Body of pancreas (tissue), 4 donors: Measurements from ENCODE around the gene OSBPL9. TPM values are rescaled to one million over a fixed set of nuclear protein-coding genes. Genes with fewer than 3 reads are reported as not detected.

ENCODE experiments used
- ATAC-seq: fragments of 150-250 bp; one replicate; pipeline ENCODE4 v1.9.1; 2016
- DNase-seq, 4 donors: peaks; one replicate each; pipeline ENCODE4 v3.0.0-alpha.2; 2019
- H3K27ac ChIP-seq, 4 donors: fragments of 200-600 bp; sonication (generic); 1 replicate in 3 of 4; 2 replicates in 1 of 4; pipeline versions ENCODE4 v1.5.1 to v1.6.1; 2016 to 2019; ENCODE audit warnings: mild to moderate bottlenecking in 1 of 4, mixed read lengths in 1 of 4, moderate library complexity in 1 of 4
- H3K27me3 ChIP-seq, 2 donors: fragments of 200-600 bp; sonication (generic); one replicate each; pipeline ENCODE4 v1.6.0; 2016; ENCODE audit warnings: mild to moderate bottlenecking in 1 of 2
- H3K36me3 ChIP-seq, 2 donors: fragments of 200-600 bp; sonication (generic); replicated peaks in 1 of 2; 2 replicates each; pipeline ENCODE4 v1.5.1; 2016; ENCODE audit warnings: low read depth in 2 of 2; ENCODE audit not compliant: insufficient read depth in 1 of 2
- H3K4me1 ChIP-seq: fragments of 200-600 bp; sonication (generic); one replicate; pipeline ENCODE4 v1.6.0; 2016
- H3K4me3 ChIP-seq, 2 donors: fragments of 200-600 bp; sonication (generic); 1 replicate in 1 of 2; 2 replicates in 1 of 2; pipeline ENCODE4 v1.5.1; 2016 to 2019
- H3K9me3 ChIP-seq, 3 donors: fragments of 200-600 bp; sonication (generic); 1 replicate in 2 of 3; 2 replicates in 1 of 3; pipeline ENCODE4 v1.5.1; 2016
- POLR2A ChIP-seq, 3 donors: fragments of 450-650 bp; IDR thresholded peaks; one replicate each; pipeline ENCODE4 v1.6.1; 2016; ENCODE audit warnings: antibody characterized with exemption in 3 of 3, mild to moderate bottlenecking in 2 of 3
- WGBS, 2 donors: methylation state at CpG; one replicate each; pipeline ENCODE4 v1.1.5; 2017; 5-methylcytosine and 5-hydroxymethylcytosine counted together
- intact Hi-C: fragments of 100-400 bp; cut with DNase I; formaldehyde crosslinking; loops from one replicate; pipeline ENCODE4 v1.15.1; 2023
- total RNA-seq, 2 donors: library from RNA; depleted of rRNA; stranded (reverse); fragments of >200 nt; gene quantifications; one replicate each; pipeline ENCODE4 v1.1.0, GENCODE V29; 2016
- TF ChIP-seq, protein P1 (sequence below), 7 experiments: fragments of 450-650 bp in 4 of 7; fragments of 200-600 bp in 3 of 7; sonication (generic) in 3 of 7; IDR thresholded peaks; one replicate each; pipeline ENCODE4 v1.5.1; 2016 to 2019; ENCODE audit warnings: antibody characterized with exemption in 7 of 7

OSBPL9 gene
- total RNA-seq, 2 donors from 2014 or later = 25.1 to 89.0 TPM

DNA sequence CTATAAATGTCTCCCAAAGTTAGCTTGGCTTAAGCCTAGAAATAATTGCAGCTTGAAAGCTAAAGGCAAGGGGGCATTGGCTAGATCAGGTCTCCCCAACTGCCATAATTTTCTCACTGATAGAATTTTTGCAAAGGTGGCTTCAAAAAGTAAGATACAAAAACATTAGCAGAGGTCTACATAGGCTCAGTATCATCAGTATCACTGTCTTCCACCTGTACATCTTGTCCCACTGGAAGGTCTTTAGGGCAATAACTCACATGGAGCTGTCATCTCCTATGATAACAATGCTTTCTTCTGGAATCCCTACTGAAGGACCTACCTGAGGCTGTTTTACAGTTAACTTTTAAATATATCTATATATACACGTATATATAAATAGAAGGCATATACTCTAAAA, 14.9 kb downstream of the OSBPL9 start:
- ATAC-seq (no peak), DNase-seq (no peak)
- H3K27ac ChIP-seq = no peak overlapping the region
- intact Hi-C loops = no loop called here
- H3K36me3 ChIP-seq = no peaks in the 10 kb centered on the region
- WGBS, 2 donors = 85 to 97% methylated on average over 1 of the region's 1 CpG
- TF ChIP-seq POLR2A (IDR thresholded peaks at IDR 0.05) = no peak
- TF ChIP-seq, protein P1, sequence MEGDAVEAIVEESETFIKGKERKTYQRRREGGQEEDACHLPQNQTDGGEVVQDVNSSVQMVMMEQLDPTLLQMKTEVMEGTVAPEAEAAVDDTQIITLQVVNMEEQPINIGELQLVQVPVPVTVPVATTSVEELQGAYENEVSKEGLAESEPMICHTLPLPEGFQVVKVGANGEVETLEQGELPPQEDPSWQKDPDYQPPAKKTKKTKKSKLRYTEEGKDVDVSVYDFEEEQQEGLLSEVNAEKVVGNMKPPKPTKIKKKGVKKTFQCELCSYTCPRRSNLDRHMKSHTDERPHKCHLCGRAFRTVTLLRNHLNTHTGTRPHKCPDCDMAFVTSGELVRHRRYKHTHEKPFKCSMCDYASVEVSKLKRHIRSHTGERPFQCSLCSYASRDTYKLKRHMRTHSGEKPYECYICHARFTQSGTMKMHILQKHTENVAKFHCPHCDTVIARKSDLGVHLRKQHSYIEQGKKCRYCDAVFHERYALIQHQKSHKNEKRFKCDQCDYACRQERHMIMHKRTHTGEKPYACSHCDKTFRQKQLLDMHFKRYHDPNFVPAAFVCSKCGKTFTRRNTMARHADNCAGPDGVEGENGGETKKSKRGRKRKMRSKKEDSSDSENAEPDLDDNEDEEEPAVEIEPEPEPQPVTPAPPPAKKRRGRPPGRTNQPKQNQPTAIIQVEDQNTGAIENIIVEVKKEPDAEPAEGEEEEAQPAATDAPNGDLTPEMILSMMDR (IDR thresholded peaks at IDR 0.05) = no peak
- H3K27me3 ChIP-seq = no peaks in the 10 kb centered on the region
- no peak overlapping the region for H3K4me3 ChIP-seq
- peaks cover 11% of the 10 kb centered on the region for H3K4me1 ChIP-seq
- no peaks in the 10 kb centered on the region for H3K9me3 ChIP-seq

DNA sequence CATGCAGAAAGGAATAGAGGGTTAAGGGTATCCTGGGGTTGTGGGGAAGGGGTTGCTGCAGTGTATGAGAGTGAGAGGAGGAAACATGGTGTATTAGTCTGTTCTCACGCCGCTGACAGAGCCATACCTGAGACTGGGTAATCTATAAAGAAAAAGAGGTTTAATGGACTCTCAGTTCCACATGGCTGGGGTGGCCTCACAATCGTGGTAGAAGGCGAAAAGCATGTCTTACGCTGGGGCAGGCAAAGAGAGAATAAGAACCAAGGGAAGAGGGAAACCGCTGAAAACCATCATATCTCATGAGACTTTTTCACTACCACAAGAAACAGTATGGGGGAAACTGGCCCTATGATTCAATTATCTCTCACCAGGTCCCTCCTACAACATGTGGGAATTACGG, 17.7 kb downstream of the OSBPL9 start:
- intact Hi-C loops = no loop called here
- peaks cover 11% of the 10 kb centered on the region for H3K4me1 ChIP-seq
- no peaks in the 10 kb centered on the region for H3K27me3 ChIP-seq
- ATAC-seq = no peak
- no peaks in the 10 kb centered on the region for H3K36me3 ChIP-seq
- H3K4me3 ChIP-seq = no peak overlapping the region
- no peaks in the 10 kb centered on the region for H3K9me3 ChIP-seq
- DNase-seq = no peak
- WGBS, 2 donors = 92 to 93% methylated on average over 7 of the region's 7 CpGs
- H3K27ac ChIP-seq = no peak overlapping the region
- TF ChIP-seq, protein P1 (IDR thresholded peaks at IDR 0.05) = no peak
- TF ChIP-seq POLR2A (IDR thresholded peaks at IDR 0.05) = no peak

DNA sequence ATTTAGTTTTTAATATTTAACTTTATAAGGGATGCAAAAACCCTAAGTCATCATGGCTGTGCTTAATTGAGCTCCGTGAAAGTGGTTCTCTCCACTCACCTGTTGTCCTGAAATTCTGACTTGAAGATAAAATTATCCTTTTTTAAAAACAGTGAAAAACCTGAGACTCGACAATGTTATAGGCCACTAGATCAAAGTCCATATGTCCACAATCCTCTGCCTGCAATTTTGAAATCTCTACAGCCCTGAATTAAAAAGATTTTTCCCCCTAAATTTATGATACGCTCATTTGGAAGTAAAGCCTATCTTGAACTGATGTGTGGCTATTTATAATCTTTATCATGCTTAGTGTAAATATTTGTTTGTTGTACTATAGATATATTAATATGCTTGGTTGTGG, 18.7 kb downstream of the OSBPL9 start:
- WGBS, 2 donors = 28 to 44% methylated on average over 3 of the region's 3 CpGs
- no peaks in the 10 kb centered on the region for H3K9me3 ChIP-seq
- intact Hi-C loops = no loop called here

DNA sequence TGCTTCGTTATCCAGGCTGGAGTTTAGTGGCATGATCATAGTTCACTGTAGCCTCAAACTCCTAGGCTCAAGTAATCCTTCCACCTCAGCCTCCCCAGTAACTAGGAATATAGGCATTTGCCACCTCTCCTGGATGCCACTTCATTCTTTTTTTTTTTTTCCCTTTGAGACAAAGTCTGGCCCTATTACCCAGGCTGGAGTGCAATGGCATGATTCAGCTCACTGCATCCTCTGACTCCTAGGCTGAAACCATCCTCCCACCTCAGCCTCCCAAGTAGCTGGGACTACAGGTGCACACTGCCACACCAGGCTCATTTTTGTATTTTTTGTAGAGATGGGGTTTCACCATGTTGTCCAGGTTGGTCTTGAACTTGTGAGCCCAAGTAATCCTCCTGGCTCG, 19.3 kb downstream of the OSBPL9 start:
- Histone ChIP-seq H3K9me3 (no peaks in the 10 kb centered on the region), H3K27ac (no peak overlapping the region), H3K27me3 (no peaks in the 10 kb centered on the region), H3K4me3 (no peak overlapping the region), H3K4me1 (peaks cover 16% of the 10 kb centered on the region), H3K36me3 (no peaks in the 10 kb centered on the region)
- 96 to 100% methylated on average over 2 of the region's 2 CpGs for WGBS, 2 donors
- TF ChIP-seq, protein P1 (IDR thresholded peaks at IDR 0.05) = no peak
- no peak for TF ChIP-seq POLR2A (IDR thresholded peaks at IDR 0.05)
- no peak for ATAC-seq
- intact Hi-C loops = no loop called here
- no peak for DNase-seq

More for the DNA sequence above, 18.7 kb downstream of the OSBPL9 start:
- DNase-seq (no peak), ATAC-seq (no peak)
- Histone ChIP-seq H3K4me1 (peaks cover 11% of the 10 kb centered on the region), H3K36me3 (no peaks in the 10 kb centered on the region), H3K27ac (no peak overlapping the region), H3K4me3 (no peak overlapping the region), H3K27me3 (no peaks in the 10 kb centered on the region)
- TF ChIP-seq, protein P1 (IDR thresholded peaks at IDR 0.05) = no peak
- no peak for TF ChIP-seq POLR2A (IDR thresholded peaks at IDR 0.05)

DNA sequence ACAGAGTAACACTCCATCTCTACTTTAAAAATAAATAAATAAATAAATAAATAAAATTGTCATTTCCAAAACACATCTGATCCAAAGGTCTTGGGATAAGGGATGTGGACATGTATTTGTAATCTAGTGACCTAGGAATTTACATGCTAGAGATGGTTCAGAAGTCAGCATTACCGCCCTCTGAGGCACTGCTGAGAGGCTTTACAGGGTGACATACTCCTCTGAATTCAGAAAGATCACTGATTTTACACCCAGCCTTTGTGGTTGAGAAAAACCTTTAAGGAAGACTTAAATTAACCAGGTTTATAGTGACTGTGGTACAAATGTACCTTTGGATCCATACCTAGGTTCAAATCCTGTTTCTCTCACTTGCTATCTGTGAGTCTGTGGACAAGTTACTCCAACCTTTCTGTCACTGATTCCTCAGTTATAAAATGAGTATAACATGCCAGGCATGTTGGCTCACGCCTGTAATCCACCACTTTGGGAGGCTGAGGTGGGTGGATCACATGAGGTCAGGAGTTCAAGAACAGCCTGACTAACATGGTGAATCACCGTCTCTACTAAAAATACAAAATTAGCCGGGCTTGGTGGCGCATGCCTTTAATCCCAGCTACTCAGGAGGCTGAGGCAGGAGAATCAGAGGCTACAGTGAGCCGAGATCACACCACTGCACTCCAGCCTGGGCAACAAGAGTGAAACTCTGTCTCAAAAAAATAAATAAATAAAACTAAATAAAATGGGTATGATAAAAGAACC, 20.1 kb downstream of the OSBPL9 start:
- Histone ChIP-seq H3K4me1 (peaks cover 23% of the 10 kb centered on the region), H3K27ac (no peak overlapping the region), H3K4me3 (no peak overlapping the region), H3K27me3 (no peaks in the 10 kb centered on the region), H3K9me3 (no peaks in the 10 kb centered on the region), H3K36me3 (no peaks in the 10 kb centered on the region)
- intact Hi-C loops = no loop called here
- WGBS, 2 donors = 91% methylated on average over 6 of the region's 6 CpGs
- ATAC-seq (no peak), DNase-seq (peak in 1 of 4 donors; percentile 21)
- TF ChIP-seq, protein P1 (IDR thresholded peaks at IDR 0.05) = no peak
- TF ChIP-seq POLR2A (IDR thresholded peaks at IDR 0.05) = no peak
